GM21367 (cell line): ENCODE results near the gene NEMF.
"Not testable (repeated sequence)": the region's sequence is repeated elsewhere in the genome, so short reads cannot be mapped to it uniquely, and the experiment has no call there.

Experiments used
- ATAC-seq: cut with Tn5 transposase; IDR thresholded peaks from one replicate; pipeline ENCODE4 v1.9.1; 2021; ENCODE audit not compliant: unreplicated experiment

The NEMF gene

GRCh38 chr14:49761839-49762551 is 90.6 kb downstream of the NEMF start:
- ATAC-seq, result no peak

- ATAC-seq, result no peak
Observed at GRCh38 chr14:49755378-49755777, 97.2 kb downstream of the NEMF start.

- no peak for ATAC-seq
Observed at GRCh38 chr14:49754570-49755097, 98.0 kb downstream of the NEMF start.

GRCh38 chr14:49746476-49746875 is 106.1 kb downstream of the NEMF start:
- not testable (repeated sequence) for ATAC-seq

- ATAC-seq, result no peak
Observed at GRCh38 chr14:49745191-49745590, 107.4 kb downstream of the NEMF start.

GRCh38 chr14:49735669-49736068 is 116.9 kb downstream of the NEMF start:
- not testable (repeated sequence) for ATAC-seq

- no peak for ATAC-seq
Observed at GRCh38 chr14:49733836-49734235, 118.8 kb downstream of the NEMF start.

GRCh38 chr14:49732896-49733295 is 119.7 kb downstream of the NEMF start:
- no peak for ATAC-seq
